Loucy (cell line): ENCODE measurements around the gene HAUS8.

Experiments used
- H2AFZ ChIP-seq: fragments of 200-600 bp; sonication (generic); 2 replicates; pipeline ENCODE4 v1.6.0; 2016; ENCODE audit warnings: antibody characterized with exemption, mild to moderate bottlenecking, low read length, moderate library complexity
- H3F3A ChIP-seq: fragments of 200-600 bp; 2 replicates; pipeline ENCODE4 v1.6.0; 2016; ENCODE audit warnings: antibody characterized with exemption, low read depth, mild to moderate bottlenecking
- H3K27me3 ChIP-seq: fragments of 200-600 bp; sonication (generic); 2 replicates; pipeline ENCODE4 v1.6.1; 2014; ENCODE audit warnings: low read length, mild to moderate bottlenecking; ENCODE audit not compliant: insufficient read depth, poor library complexity, severe bottlenecking
- H3K36me3 ChIP-seq: fragments of 200-600 bp; sonication (generic); 2 replicates; pipeline ENCODE4 v1.6.1; 2016; ENCODE audit warnings: low read length; ENCODE audit not compliant: insufficient read depth
- H3K4me1 ChIP-seq: fragments of 200-600 bp; sonication (generic); 2 replicates; pipeline ENCODE4 v1.5.1; 2014; ENCODE audit warnings: low read length, mild to moderate bottlenecking; ENCODE audit not compliant: insufficient read depth, poor library complexity, severe bottlenecking
- H3K4me2 ChIP-seq: fragments of 200-600 bp; sonication (generic); 2 replicates; pipeline ENCODE4 v1.6.0; 2014; ENCODE audit warnings: antibody characterized with exemption, low read length, low read depth, mild to moderate bottlenecking; ENCODE audit not compliant: poor library complexity, severe bottlenecking
- H3K4me3 ChIP-seq: fragments of 200-600 bp; sonication (generic); 2 replicates; pipeline ENCODE4 v1.5.1; 2014; ENCODE audit warnings: low read length, mild to moderate bottlenecking, mixed read lengths; ENCODE audit not compliant: poor library complexity, severe bottlenecking
- H3K79me2 ChIP-seq: fragments of 200-600 bp; sonication (generic); 2 replicates; pipeline ENCODE4 v1.6.1; 2014; ENCODE audit warnings: low read length; ENCODE audit not compliant: insufficient read depth
- H3K9ac ChIP-seq: fragments of 200-600 bp; sonication (generic); 2 replicates; pipeline ENCODE4 v1.6.0; 2014; ENCODE audit warnings: mild to moderate bottlenecking, low read depth, low read length, moderate library complexity; ENCODE audit not compliant: poor library complexity, severe bottlenecking
- H3K9me2 ChIP-seq: fragments of 200-600 bp; sonication (generic); replicated peaks from 2 replicates; pipeline ENCODE4 v1.6.1; 2016; ENCODE audit warnings: low read depth, low read length, mixed read lengths
- H3K9me3 ChIP-seq: fragments of 200-600 bp; sonication (generic); 2 replicates; pipeline ENCODE4 v1.6.1; 2014; ENCODE audit warnings: mild to moderate bottlenecking, antibody characterized with exemption, low read length, low read depth; ENCODE audit not compliant: insufficient read depth
- H4K20me1 ChIP-seq: fragments of 200-600 bp; sonication (generic); 2 replicates; pipeline ENCODE4 v1.6.0; 2014; ENCODE audit warnings: antibody characterized with exemption, low read length, mild to moderate bottlenecking; ENCODE audit not compliant: insufficient read depth, poor library complexity, severe bottlenecking
- CTCF ChIP-seq: fragments of 200-600 bp; sonication (generic); conservative IDR thresholded peaks from 2 replicates; pipeline ENCODE4 v1.5.1; 2014; ENCODE audit warnings: mild to moderate bottlenecking, antibody characterized with exemption, low read length
- EZH2phosphoT487 ChIP-seq: fragments of 200-600 bp; IDR thresholded peaks from 2 replicates; pipeline ENCODE4 v1.6.1; 2018; ENCODE audit warnings: antibody characterized with exemption, mild to moderate bottlenecking, moderate library complexity, borderline replicate concordance

HAUS8 gene

GRCh38 chr19:17109962-17110598 is 34.8 kb upstream of the HAUS8 start:
- Histone ChIP-seq H3K9ac (no peak overlapping the region), H3F3A (no peaks in the 10 kb centered on the region), H3K27me3 (no peaks in the 10 kb centered on the region), H3K4me1 (no peaks in the 10 kb centered on the region), H3K79me2 (peaks cover 47% of the 10 kb centered on the region; the same call in 1 of the 2 replicates), H3K9me2 (no peaks in the 10 kb centered on the region), H2AFZ (no peak overlapping the region), H4K20me1 (peaks cover 9% of the 10 kb centered on the region), H3K9me3 (no peaks in the 10 kb centered on the region), H3K36me3 (peaks cover 48% of the 10 kb centered on the region), H3K4me2 (no peak overlapping the region), H3K4me3 (no peak overlapping the region)
- no peak for TF ChIP-seq EZH2phosphoT487

GRCh38 chr19:17109300-17109699 is 34.0 kb upstream of the HAUS8 start:
- Histone ChIP-seq H3F3A (no peaks in the 10 kb centered on the region), H3K79me2 (peaks cover 50% of the 10 kb centered on the region; the same call in 1 of the 2 replicates), H3K4me2 (no peak overlapping the region), H3K9me2 (no peaks in the 10 kb centered on the region), H3K36me3 (peaks cover 51% of the 10 kb centered on the region), H2AFZ (no peak overlapping the region), H3K9ac (no peak overlapping the region), H4K20me1 (peaks cover 15% of the 10 kb centered on the region), H3K27me3 (no peaks in the 10 kb centered on the region), H3K4me3 (no peak overlapping the region), H3K4me1 (no peaks in the 10 kb centered on the region), H3K9me3 (no peaks in the 10 kb centered on the region)
- no peak for TF ChIP-seq EZH2phosphoT487
- no peak for TF ChIP-seq CTCF

GRCh38 chr19:17108453-17108784 is 33.2 kb upstream of the HAUS8 start:
- H3K36me3 ChIP-seq: peaks cover 54% of the 10 kb centered on the region
- H3K4me2 ChIP-seq: no peak overlapping the region
- H3K9me3 ChIP-seq: no peaks in the 10 kb centered on the region
- no peaks in the 10 kb centered on the region for H3F3A ChIP-seq
- no peak for TF ChIP-seq EZH2phosphoT487
- TF ChIP-seq CTCF: no peak
- no peaks in the 10 kb centered on the region for H3K9me2 ChIP-seq
- no peaks in the 10 kb centered on the region for H3K4me1 ChIP-seq
- no peak overlapping the region for H3K4me3 ChIP-seq
- H4K20me1 ChIP-seq: peaks cover 19% of the 10 kb centered on the region
- no peaks in the 10 kb centered on the region for H3K27me3 ChIP-seq
- no peak overlapping the region for H3K9ac ChIP-seq
- H2AFZ ChIP-seq: no peak overlapping the region
- peaks cover 52% of the 10 kb centered on the region; the same call in 1 of the 2 replicates for H3K79me2 ChIP-seq
